ENCODE data around the gene PACSIN2.
A peak's percentile ranks its signal among the peaks of the same experiment; 100 is the strongest.
"Not testable (repeated sequence)": the region's sequence is repeated elsewhere in the genome, so short reads cannot be mapped to it uniquely, and the experiment has no call there.

The PACSIN2 gene

GRCh38 chr22:42953751-42954150 is 61.2 kb downstream of the PACSIN2 start:
- H3K4me1 ChIP-seq (ENCODE audit: insufficient read depth, low read length): peaks cover 20% of the 10 kb centered on the region
- H3K9me3 ChIP-seq (ENCODE audit: insufficient read depth, low read depth, low read length); H3K27me3 ChIP-seq (ENCODE audit: insufficient read depth, low read length); H3K36me3 ChIP-seq (ENCODE audit: insufficient read depth, low read length); H3K9ac ChIP-seq (ENCODE audit: low read depth, low read length); H3K27ac ChIP-seq (ENCODE audit: low read depth, low read length); H3K4me3 ChIP-seq (ENCODE audit: low read length): not testable (repeated sequence)
- 96% methylated on average over 6 of the region's 6 CpGs for WGBS

GRCh38 chr22:42951093-42951710 is 63.7 kb downstream of the PACSIN2 start:
- WGBS: 82% methylated on average over 13 of the region's 13 CpGs
- Histone ChIP-seq H3K4me3 (ENCODE audit: low read length) (no peak overlapping the region), H3K27me3 (ENCODE audit: insufficient read depth, low read length) (no peaks in the 10 kb centered on the region), H3K36me3 (ENCODE audit: insufficient read depth, low read length) (0 out of 2 replicates have a peak, but pooled peaks cover 5% of the 10 kb centered on the region), H3K27ac (ENCODE audit: low read depth, low read length) (no peak overlapping the region), H3K9me3 (ENCODE audit: insufficient read depth, low read depth, low read length) (0 out of 2 replicates have a peak, but pooled peaks cover 4% of the 10 kb centered on the region), H3K9ac (ENCODE audit: low read depth, low read length) (no peak overlapping the region), H3K4me1 (ENCODE audit: insufficient read depth, low read length) (peaks cover 28% of the 10 kb centered on the region)

GRCh38 chr22:42950281-42950680 is 64.7 kb downstream of the PACSIN2 start:
- Histone ChIP-seq H3K36me3 (ENCODE audit: insufficient read depth, low read length) (0 out of 2 replicates have a peak, but pooled peaks cover 5% of the 10 kb centered on the region), H3K27ac (ENCODE audit: low read depth, low read length) (no peak overlapping the region), H3K27me3 (ENCODE audit: insufficient read depth, low read length) (no peaks in the 10 kb centered on the region), H3K9me3 (ENCODE audit: insufficient read depth, low read depth, low read length) (no peaks in the 10 kb centered on the region), H3K4me1 (ENCODE audit: insufficient read depth, low read length) (peaks cover 36% of the 10 kb centered on the region), H3K4me3 (ENCODE audit: low read length) (no peak overlapping the region), H3K9ac (ENCODE audit: low read depth, low read length) (no peak overlapping the region)
- WGBS: 89% methylated on average over 4 of the region's 5 CpGs

- H3K27me3 ChIP-seq (ENCODE audit: insufficient read depth, low read length): no peaks in the 10 kb centered on the region
- 0 out of 2 replicates have a peak, but pooled peaks cover 5% of the 10 kb centered on the region for H3K36me3 ChIP-seq (ENCODE audit: insufficient read depth, low read length)
- no peak overlapping the region for H3K9ac ChIP-seq (ENCODE audit: low read depth, low read length)
- H3K4me3 ChIP-seq (ENCODE audit: low read length): no peak overlapping the region
- no peak overlapping the region for H3K27ac ChIP-seq (ENCODE audit: low read depth, low read length)
- no peaks in the 10 kb centered on the region for H3K9me3 ChIP-seq (ENCODE audit: insufficient read depth, low read depth, low read length)
- H3K4me1 ChIP-seq (ENCODE audit: insufficient read depth, low read length): peaks cover 36% of the 10 kb centered on the region
- 88% methylated on average over 6 of the region's 6 CpGs for WGBS
Observed at GRCh38 chr22:42949159-42949558, 65.8 kb downstream of the PACSIN2 start.

GRCh38 chr22:42948294-42948693 is 66.7 kb downstream of the PACSIN2 start:
- Histone ChIP-seq H3K9ac (ENCODE audit: low read depth, low read length) (no peak overlapping the region), H3K36me3 (ENCODE audit: insufficient read depth, low read length) (0 out of 2 replicates have a peak, but pooled peaks cover 5% of the 10 kb centered on the region), H3K27ac (ENCODE audit: low read depth, low read length) (no peak overlapping the region), H3K4me1 (ENCODE audit: insufficient read depth, low read length) (peaks cover 36% of the 10 kb centered on the region), H3K27me3 (ENCODE audit: insufficient read depth, low read length) (no peaks in the 10 kb centered on the region), H3K4me3 (ENCODE audit: low read length) (no peak overlapping the region), H3K9me3 (ENCODE audit: insufficient read depth, low read depth, low read length) (no peaks in the 10 kb centered on the region)
- WGBS: 89% methylated on average over 2 of the region's 2 CpGs

DNA sequence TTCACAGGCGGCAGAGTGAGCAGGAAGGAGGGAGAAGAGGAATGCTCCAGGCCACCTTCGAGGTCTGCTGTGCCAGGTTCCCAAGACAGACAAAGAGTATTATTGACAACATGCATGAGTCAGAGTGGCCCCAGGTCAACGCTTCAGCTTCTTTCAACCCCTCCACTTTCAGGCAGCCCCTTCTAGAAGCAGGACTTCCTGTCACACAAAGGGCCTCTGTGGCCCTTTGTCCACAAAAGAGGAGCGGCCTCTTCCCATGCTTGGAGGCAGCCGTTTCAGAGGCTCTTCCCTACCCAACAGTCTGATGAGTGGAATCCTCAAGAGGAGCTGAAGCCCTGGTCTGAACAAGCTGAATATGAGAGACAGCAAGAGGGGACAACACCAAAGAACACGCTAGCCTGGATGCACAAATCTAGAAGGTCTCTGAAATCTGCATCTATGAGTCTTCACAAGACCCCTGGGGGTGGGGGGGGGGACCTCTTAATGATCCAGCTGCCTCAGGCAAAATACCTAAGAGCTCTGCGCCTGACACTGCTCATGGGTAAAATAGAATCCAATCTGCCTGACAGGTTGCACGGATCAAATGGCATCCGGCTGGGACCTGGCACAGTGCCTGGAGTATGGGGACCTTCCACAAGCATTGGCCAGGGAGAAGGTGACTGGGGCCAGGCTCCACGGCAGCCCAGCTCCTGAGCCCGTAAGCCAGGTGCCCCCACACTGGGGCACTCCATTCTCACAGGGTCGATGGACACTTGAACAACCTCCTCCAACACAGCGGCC is 67.5 kb downstream of the PACSIN2 start:
- no peak overlapping the region for H3K4me3 ChIP-seq (ENCODE audit: low read length)
- peak overlapping the region; percentile 41; the same call in 1 of the 2 replicates for H3K9ac ChIP-seq (ENCODE audit: low read depth, low read length)
- H3K4me1 ChIP-seq (ENCODE audit: insufficient read depth, low read length): peaks cover 36% of the 10 kb centered on the region
- H3K27me3 ChIP-seq (ENCODE audit: insufficient read depth, low read length): no peaks in the 10 kb centered on the region
- H3K27ac ChIP-seq (ENCODE audit: low read depth, low read length): peak overlapping the region; percentile 54
- 0 out of 2 replicates have a peak, but pooled peaks cover 5% of the 10 kb centered on the region for H3K36me3 ChIP-seq (ENCODE audit: insufficient read depth, low read length)
- no peaks in the 10 kb centered on the region for H3K9me3 ChIP-seq (ENCODE audit: insufficient read depth, low read depth, low read length)
- WGBS: 80% methylated on average over 12 of the region's 13 CpGs

DNA sequence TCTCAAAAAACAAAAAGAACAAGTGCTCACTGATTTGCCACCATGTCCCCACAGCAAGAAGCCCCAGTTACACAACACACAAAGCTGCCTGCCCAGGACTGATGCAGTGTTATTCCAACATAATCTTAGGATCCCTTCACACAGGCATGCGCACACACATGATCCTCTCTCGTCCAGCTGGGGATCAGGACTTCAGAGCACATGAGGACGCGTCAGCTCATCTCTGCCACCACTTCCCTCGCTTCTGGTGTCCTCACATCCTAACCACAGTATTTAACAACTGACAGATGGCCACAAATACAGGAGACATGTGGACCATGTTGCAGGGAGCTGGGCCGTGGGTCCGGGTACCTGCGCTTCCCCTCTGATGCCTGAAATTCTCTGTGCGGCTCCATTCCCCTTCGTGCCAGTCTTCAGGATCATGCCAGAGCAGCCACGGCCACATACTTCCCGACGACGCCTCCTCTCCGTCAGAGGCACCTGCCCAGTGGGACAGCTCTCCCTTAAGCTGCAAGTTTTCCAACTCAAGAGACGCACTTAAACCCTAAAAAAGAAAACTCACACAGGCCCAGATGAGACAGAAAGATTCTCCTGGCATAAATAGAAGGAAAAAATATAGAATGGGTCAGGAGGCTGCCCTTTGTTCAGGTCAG is 68.3 kb downstream of the PACSIN2 start:
- WGBS: 91% methylated on average over 16 of the region's 16 CpGs
- Histone ChIP-seq H3K4me1 (ENCODE audit: insufficient read depth, low read length) (peaks cover 34% of the 10 kb centered on the region), H3K36me3 (ENCODE audit: insufficient read depth, low read length) (0 out of 2 replicates have a peak, but pooled peaks cover 5% of the 10 kb centered on the region), H3K9ac (ENCODE audit: low read depth, low read length) (peak overlapping the region; percentile 41; the same call in 1 of the 2 replicates), H3K27ac (ENCODE audit: low read depth, low read length) (peak overlapping the region; percentile 54), H3K4me3 (ENCODE audit: low read length) (no peak overlapping the region), H3K9me3 (ENCODE audit: insufficient read depth, low read depth, low read length) (no peaks in the 10 kb centered on the region), H3K27me3 (ENCODE audit: insufficient read depth, low read length) (no peaks in the 10 kb centered on the region)

DNA sequence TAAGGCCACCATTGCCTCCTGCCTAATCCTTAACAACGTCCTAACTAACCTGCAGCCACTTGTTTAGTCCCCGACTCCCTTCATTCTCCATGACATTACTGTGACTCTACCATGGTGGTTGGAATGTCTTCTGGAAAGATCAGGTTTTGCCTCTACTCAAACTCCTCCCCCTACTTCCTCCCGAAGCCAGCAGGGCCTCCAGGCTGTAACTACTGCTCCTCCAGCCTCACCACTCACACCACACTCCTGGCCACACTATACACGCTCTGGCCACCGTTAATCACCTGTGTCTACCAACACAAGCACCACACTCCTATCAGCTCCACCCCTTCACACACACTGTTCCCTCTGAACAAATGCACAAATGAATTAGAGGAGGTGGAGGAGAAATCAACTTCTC is 69.2 kb downstream of the PACSIN2 start:
- WGBS: 83% methylated on average over 5 of the region's 5 CpGs
- 0 out of 2 replicates have a peak, but pooled peaks cover 5% of the 10 kb centered on the region for H3K36me3 ChIP-seq (ENCODE audit: insufficient read depth, low read length)
- H3K27ac ChIP-seq (ENCODE audit: low read depth, low read length): no peak overlapping the region
- H3K4me1 ChIP-seq (ENCODE audit: insufficient read depth, low read length): peaks cover 34% of the 10 kb centered on the region
- no peaks in the 10 kb centered on the region for H3K27me3 ChIP-seq (ENCODE audit: insufficient read depth, low read length)
- H3K9ac ChIP-seq (ENCODE audit: low read depth, low read length): no peak overlapping the region
- H3K9me3 ChIP-seq (ENCODE audit: insufficient read depth, low read depth, low read length): no peaks in the 10 kb centered on the region
- H3K4me3 ChIP-seq (ENCODE audit: low read length): no peak overlapping the region

DNA sequence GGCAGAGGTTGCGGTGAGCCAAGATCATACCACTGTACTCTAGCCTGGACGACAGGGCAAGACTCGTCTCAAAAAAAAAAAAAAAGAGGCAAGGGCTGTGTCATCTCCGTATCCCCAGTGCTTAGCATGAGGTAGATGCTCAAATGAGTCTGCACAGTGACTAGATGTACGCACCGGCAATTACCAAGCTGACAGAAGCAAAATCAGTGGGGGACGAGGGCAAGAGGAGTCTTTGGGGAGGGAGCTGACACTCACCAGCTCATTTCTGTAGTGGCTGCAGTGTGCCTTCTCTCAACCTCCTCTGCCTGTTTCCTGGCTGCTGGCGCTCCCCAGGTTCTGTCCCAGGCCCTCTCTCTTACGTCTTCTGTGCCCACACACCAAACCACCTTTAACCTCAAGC is 69.9 kb downstream of the PACSIN2 start:
- 92% methylated on average over 9 of the region's 9 CpGs for WGBS
- Histone ChIP-seq H3K27ac (ENCODE audit: low read depth, low read length) (no peak overlapping the region), H3K27me3 (ENCODE audit: insufficient read depth, low read length) (no peaks in the 10 kb centered on the region), H3K36me3 (ENCODE audit: insufficient read depth, low read length) (0 out of 2 replicates have a peak, but pooled peaks cover 5% of the 10 kb centered on the region), H3K4me1 (ENCODE audit: insufficient read depth, low read length) (peaks cover 40% of the 10 kb centered on the region), H3K9me3 (ENCODE audit: insufficient read depth, low read depth, low read length) (no peaks in the 10 kb centered on the region), H3K4me3 (ENCODE audit: low read length) (no peak overlapping the region), H3K9ac (ENCODE audit: low read depth, low read length) (no peak overlapping the region)

DNA sequence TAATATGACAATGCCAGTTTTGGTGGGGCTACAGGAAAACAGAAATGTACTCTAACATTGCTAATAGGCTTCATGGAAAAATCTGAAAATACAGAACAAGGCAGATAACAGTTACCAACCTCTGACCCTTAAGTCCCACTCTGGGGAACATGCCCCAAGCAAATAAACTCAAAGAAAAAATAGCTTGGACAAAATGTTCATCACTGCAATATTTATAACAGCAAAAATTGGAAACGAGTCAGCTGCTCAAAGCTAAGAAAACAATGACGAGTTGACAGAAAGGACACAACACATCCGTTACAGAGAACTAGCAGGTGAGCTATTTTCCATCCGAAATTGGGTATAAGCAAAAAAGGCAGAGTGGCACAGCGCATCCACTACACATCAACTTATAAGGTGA is 70.5 kb downstream of the PACSIN2 start:
- H3K27ac ChIP-seq (ENCODE audit: low read depth, low read length): no peak overlapping the region
- H3K27me3 ChIP-seq (ENCODE audit: insufficient read depth, low read length): no peaks in the 10 kb centered on the region
- no peak overlapping the region for H3K4me3 ChIP-seq (ENCODE audit: low read length)
- H3K36me3 ChIP-seq (ENCODE audit: insufficient read depth, low read length): 0 out of 2 replicates have a peak, but pooled peaks cover 5% of the 10 kb centered on the region
- no peaks in the 10 kb centered on the region for H3K9me3 ChIP-seq (ENCODE audit: insufficient read depth, low read depth, low read length)
- peaks cover 42% of the 10 kb centered on the region for H3K4me1 ChIP-seq (ENCODE audit: insufficient read depth, low read length)
- H3K9ac ChIP-seq (ENCODE audit: low read depth, low read length): no peak overlapping the region
- 94% methylated on average over 5 of the region's 5 CpGs for WGBS

GRCh38 chr22:42943981-42944380 is 71.0 kb downstream of the PACSIN2 start:
- Histone ChIP-seq H3K9ac (ENCODE audit: low read depth, low read length) (no peak overlapping the region), H3K9me3 (ENCODE audit: insufficient read depth, low read depth, low read length) (no peaks in the 10 kb centered on the region), H3K36me3 (ENCODE audit: insufficient read depth, low read length) (0 out of 2 replicates have a peak, but pooled peaks cover 5% of the 10 kb centered on the region), H3K4me3 (ENCODE audit: low read length) (no peak overlapping the region), H3K27me3 (ENCODE audit: insufficient read depth, low read length) (no peaks in the 10 kb centered on the region), H3K27ac (ENCODE audit: low read depth, low read length) (no peak overlapping the region), H3K4me1 (ENCODE audit: insufficient read depth, low read length) (peaks cover 46% of the 10 kb centered on the region)
- WGBS: 94% methylated on average over 3 of the region's 3 CpGs

Measured in HUES64 (cell line).